ENCODE results near the gene PANK4. TPM values are rescaled to one million over a fixed set of nuclear protein-coding genes. Genes with fewer than 3 reads are reported as not detected.

Gene PANK4
- total and polyA plus RNA-seq, 10 of the 15 experiments (the other 5 are each of a cell fraction or from before 2014, with no cell fraction given), result 0.35 to 38.0 (median 18.6) TPM

DNA sequence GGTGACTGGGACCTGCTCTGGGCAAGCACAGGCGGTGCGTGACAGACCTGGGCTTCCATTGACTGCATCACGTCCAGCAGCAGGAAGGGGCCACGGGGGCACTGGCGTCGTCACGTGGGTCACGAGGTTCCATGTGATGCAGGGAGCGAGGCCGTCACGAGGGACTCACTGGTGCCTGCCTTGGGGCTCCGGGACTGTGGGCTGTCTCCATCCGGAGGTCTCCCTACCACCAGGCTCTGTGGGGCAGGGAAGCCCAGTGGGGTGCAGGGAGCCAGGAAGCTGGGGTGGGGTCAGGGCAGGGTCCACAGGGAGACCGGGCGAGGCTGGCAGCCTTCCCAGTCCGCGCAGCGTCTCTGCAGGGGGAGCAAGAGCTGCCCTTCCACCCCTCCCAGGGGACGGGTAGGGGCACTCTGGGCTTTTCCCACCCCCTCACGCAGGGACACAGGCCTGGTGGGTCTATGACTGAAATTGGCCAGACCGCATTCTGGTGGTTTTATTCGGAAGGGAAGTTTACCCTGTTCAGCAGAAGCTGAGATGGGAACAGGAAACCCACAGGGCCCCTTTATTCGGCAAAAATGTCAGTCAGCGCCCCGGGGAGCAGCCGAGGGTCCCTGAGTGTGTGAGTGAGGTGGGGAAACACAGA lies 29.4 kb upstream of the PANK4 start (continued):
- TF ChIP-seq MEF2A (IDR thresholded peaks at IDR 0.05; ENCODE audit: insufficient read depth, low read depth, low read length) (no peak), REST (IDR thresholded peaks at IDR 0.05; ENCODE audit: low read depth, low read length) (no peak), RAD21 (IDR thresholded peaks at IDR 0.05; ENCODE audit: insufficient read depth, low read depth, low read length) (no peak), GATAD2B (conservative IDR thresholded peaks at IDR 0.05; ENCODE audit: low read depth) (peak; percentile 89; the same call in 1 of the 2 replicates), BACH1 (IDR thresholded peaks at IDR 0.05; ENCODE audit: borderline replicate concordance) (0 out of 2 replicates have a peak, but pooled peaks have one; percentile 71), RUNX3 (IDR thresholded peaks at IDR 0.05; ENCODE audit: low read length) (peak; percentile 95), TCF12 (IDR thresholded peaks at IDR 0.05; ENCODE audit: low read depth, low read length) (no peak), NRF1 (conservative IDR thresholded peaks at IDR 0.05; ENCODE audit: low read depth, low read length) (no peak), HCFC1 (IDR thresholded peaks at IDR 0.05; ENCODE audit: low read length) (no peak; the same call in 1 of the 2 replicates), DPF2 (IDR thresholded peaks at IDR 0.05) (peak; percentile 73), MTA3 (IDR thresholded peaks at IDR 0.05; ENCODE audit: borderline replicate concordance, low read length) (peak; percentile 82; the same call in 1 of the 2 replicates), TARDBP (IDR thresholded peaks at IDR 0.05; ENCODE audit: borderline replicate concordance) (no peak), NFXL1 (IDR thresholded peaks at IDR 0.05; ENCODE audit: borderline replicate concordance) (no peak), SMAD1 (IDR thresholded peaks at IDR 0.05; ENCODE audit: low read depth, partially characterized antibody) (peak; percentile 62), BRCA1 (IDR thresholded peaks at IDR 0.05; ENCODE audit: low read depth, low read length) (no peak), RCOR1 (conservative IDR thresholded peaks at IDR 0.05; ENCODE audit: low read depth, low read length) (no peak)
- TF ChIP-seq, protein P1, sequence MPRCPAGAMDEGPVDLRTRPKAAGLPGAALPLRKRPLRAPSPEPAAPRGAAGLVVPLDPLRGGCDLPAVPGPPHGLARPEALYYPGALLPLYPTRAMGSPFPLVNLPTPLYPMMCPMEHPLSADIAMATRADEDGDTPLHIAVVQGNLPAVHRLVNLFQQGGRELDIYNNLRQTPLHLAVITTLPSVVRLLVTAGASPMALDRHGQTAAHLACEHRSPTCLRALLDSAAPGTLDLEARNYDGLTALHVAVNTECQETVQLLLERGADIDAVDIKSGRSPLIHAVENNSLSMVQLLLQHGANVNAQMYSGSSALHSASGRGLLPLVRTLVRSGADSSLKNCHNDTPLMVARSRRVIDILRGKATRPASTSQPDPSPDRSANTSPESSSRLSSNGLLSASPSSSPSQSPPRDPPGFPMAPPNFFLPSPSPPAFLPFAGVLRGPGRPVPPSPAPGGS (IDR thresholded peaks at IDR 0.05; ENCODE audit: borderline replicate concordance, insufficient read depth, low read depth, low read length, poor library complexity, severe bottlenecking), result peak; percentile 43
- TF ChIP-seq, protein P2, sequence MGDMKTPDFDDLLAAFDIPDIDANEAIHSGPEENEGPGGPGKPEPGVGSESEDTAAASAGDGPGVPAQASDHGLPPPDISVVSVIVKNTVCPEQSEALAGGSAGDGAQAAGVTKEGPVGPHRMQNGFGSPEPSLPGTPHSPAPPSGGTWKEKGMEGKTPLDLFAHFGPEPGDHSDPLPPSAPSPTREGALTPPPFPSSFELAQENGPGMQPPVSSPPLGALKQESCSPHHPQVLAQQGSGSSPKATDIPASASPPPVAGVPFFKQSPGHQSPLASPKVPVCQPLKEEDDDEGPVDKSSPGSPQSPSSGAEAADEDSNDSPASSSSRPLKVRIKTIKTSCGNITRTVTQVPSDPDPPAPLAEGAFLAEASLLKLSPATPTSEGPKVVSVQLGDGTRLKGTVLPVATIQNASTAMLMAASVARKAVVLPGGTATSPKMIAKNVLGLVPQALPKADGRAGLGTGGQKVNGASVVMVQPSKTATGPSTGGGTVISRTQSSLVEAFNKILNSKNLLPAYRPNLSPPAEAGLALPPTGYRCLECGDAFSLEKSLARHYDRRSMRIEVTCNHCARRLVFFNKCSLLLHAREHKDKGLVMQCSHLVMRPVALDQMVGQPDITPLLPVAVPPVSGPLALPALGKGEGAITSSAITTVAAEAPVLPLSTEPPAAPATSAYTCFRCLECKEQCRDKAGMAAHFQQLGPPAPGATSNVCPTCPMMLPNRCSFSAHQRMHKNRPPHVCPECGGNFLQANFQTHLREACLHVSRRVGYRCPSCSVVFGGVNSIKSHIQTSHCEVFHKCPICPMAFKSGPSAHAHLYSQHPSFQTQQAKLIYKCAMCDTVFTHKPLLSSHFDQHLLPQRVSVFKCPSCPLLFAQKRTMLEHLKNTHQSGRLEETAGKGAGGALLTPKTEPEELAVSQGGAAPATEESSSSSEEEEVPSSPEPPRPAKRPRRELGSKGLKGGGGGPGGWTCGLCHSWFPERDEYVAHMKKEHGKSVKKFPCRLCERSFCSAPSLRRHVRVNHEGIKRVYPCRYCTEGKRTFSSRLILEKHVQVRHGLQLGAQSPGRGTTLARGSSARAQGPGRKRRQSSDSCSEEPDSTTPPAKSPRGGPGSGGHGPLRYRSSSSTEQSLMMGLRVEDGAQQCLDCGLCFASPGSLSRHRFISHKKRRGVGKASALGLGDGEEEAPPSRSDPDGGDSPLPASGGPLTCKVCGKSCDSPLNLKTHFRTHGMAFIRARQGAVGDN (IDR thresholded peaks at IDR 0.05), result peak; percentile 94

Data from GM12878 (cell line).